Measurements from ENCODE around the gene CDC7.

GRCh38 chr1:91545506-91546300 is 45.1 kb downstream of the CDC7 start:
- TF ChIP-seq CTCF (IDR thresholded peaks at IDR 0.05 in 2 of 3, conservative IDR thresholded peaks at IDR 0.05 in 1 of 3; ENCODE audit: borderline replicate concordance in 1 of 3, insufficient read depth in 1 of 3, low read depth in 2 of 3, low read length in 2 of 3) (no peak), EZH2phosphoT487 (IDR thresholded peaks at IDR 0.05; ENCODE audit: borderline replicate concordance) (no peak), CEBPB (IDR thresholded peaks at IDR 0.05; ENCODE audit: low read depth) (no peak), MAX (IDR thresholded peaks at IDR 0.05) (no peak), ATF3 (IDR thresholded peaks at IDR 0.05) (no peak), ELF1 (IDR thresholded peaks at IDR 0.05; ENCODE audit: borderline replicate concordance, low read depth) (no peak), POLR2A (IDR thresholded peaks at IDR 0.05; ENCODE audit: borderline replicate concordance, extremely low read depth, insufficient read depth, insufficient read length) (no peak), EZH2 (IDR thresholded peaks at IDR 0.05) (no peak), POLR2AphosphoS5 (IDR thresholded peaks at IDR 0.05; ENCODE audit: low read depth, low read length) (no peak)

Data from HCT116 (cell line).